IPS-NIHi11 (cell line): Measurements from ENCODE around the gene FPR2.
"Not testable (repeated sequence)": the region's sequence is repeated elsewhere in the genome, so short reads cannot be mapped to it uniquely, and the experiment has no call there.

ENCODE experiments used
- DNase-seq: peaks from one replicate; pipeline ENCODE4 v3.0.0; 2012; ENCODE audit warnings: mixed read lengths, low spot score

FPR2 gene

DNA sequence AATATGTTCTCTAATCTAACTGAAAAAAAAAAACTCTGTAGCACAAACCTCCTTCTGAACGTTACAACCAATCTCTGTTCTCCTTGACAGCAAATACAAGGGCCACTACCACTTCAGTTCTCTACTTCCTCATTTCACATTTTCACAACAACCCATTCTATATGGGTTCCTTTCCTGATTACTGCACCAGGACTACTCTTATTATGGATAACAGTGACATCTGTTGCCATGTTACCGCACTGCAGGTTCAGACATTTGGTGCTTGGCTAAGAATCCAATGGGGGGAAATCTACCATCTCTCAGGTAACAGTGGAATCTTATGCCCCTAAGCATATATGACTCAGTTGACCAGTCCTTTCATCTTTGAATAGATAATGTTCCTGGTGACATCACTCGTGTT, 22.4 kb downstream of the FPR2 start:
- peak; percentile 18 for DNase-seq

DNA sequence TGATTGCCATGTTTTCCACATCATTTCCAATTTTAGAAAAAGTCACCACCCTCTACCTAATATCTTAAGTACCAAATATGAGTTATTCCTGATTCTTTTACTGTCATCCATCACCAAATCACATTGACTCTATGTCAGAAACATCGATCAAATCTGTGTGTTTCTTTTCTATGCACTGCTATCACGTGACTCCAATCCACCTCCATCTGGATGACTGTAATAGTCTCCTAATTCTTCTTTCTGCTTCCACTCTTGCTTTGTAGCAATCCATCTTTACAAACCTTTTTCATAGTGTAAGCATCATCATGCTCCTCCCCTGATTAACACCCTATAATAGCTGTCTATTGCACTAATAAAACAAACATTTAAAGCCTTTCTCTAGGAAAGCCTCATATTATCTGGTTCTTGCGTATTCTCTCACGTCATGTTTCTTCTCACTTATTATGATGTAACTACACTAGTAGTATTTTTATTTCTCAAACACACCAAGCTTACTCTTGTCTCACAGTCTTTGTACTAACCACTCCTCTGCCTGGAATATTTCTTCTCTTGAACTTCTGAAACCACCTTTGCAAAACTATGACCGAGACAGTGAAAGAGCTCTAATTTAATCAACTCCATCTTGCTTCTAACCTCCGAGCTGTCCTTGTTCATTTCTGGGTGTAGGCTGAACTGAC, 23.3 kb downstream of the FPR2 start:
- DNase-seq, result no peak

DNA sequence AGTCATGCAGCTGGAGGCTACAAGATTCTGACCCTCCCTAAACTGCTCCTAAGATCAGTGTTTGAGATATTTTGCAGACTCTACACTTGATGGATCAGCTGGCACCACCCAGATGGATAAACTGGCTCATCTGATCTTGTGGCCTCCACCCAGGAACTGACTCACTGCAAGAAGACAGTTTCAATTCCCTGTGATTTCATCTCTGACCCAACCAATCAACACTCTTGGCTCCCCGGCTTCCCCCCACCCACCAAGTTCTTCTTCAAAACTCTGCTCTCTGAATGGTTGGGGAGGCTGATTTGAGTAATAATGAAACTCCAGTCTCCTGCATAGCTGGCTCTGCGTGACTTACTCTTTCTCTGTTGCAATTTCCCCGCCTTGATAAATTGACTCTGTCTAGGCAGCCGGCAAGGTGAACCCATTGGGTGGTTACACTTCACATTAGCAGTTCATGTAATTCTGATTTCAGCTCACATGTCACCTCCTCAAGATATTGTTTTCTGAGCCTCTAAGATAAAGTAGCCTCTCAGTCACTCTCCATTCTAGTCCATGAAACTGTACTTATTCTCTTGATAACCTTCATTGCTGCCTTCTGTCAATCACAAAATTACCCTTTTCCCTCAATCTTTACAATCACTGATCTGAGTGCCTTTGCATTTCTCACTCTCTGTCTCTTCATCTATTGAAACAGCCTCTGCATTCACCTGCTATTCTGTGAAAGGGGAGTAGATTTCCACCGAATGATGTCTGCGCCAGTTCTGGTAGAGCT, 24.1 kb downstream of the FPR2 start:
- DNase-seq, result no peak

DNA sequence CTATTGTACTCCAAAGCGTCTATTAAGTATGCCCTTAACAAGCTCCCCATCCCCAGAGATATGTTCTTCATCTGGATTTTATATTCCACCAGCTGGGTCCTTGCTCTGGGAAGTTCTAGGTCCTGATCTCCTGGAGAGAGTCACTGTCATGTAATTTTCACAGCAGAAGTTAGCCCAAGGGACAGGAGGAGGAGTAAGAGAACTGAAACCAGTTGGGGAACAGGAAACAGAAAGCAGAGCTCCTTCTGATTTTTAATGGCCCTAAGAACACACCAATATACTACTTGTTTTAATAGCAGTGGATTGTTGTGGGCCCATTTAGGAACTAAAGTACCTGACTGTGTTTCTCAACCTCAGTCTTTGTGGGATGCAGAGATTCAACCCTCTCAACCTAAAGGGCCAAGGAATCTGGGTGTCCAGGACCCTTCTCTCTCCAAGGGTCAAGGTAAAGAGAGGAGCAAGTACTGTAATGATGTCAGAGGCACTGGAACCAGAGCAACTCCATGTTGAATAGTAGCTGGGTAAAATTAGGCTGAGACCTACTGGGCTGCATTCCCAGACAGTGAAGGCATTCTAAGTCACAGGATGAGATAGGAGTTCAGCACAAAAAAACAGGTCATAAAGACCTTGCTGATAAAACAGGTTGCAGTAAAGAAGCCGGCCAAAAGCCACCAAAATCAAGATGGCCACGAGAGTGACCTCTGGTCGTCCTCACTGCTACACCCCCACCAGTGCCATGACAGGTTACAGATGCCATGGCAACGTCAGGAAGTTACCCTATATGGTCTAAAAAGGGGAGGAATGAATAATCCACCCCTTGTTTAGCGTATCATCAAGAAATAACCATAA, 25.9 kb downstream of the FPR2 start:
- DNase-seq, result no peak

DNA sequence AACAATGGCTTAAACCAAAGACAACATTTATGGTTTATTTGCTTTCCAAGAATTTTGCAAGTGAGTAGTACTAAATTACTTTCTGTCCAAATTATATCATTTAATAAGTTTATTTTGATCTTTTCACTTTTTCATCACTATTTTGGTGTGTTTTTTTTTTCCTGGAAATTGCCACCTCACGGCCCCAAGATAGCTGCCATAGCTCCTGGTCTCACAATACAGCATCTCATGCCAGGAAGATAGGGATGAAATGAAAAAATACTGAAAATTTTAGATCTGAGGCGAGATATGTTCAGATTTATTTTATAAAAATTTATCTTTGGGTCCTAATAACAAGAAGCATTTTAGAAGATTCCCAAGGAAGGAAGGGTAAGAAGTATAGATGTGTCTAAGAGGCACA, 27.0 kb downstream of the FPR2 start:
- no peak for DNase-seq

DNA sequence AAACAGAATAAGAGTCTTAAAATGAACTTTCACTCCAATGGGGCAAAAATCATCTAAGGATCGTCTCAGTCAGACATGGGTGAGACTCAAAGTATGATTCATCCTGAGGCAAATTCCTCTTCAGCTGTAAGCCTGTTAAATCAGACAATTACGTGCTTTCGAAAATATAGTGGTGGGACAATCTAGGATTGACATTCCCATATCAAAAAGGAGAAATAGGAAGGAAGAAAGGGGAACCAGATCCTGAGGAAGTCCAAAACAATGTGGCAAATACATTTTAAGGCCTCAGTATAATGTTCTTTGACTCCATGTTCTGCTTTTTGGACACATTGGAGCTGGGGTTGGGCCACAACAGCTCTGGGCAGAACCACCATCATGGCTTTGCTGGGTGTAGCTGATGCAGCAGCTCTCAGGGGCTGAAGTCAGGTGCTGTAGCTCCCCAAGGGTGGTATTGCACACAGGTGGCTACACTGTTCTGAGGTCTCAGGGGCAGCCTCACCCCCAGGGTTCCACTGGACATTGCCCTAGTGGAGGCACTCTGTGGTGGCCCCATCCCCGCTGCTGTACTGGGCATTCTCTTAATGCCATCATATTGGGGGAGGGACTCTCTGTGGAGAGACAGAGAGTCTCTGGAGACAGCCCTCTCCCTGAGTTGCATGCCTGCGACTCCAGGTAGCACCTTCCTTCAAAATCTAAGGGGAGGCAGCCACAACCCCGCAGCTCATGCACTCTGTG, 28.2 kb downstream of the FPR2 start:
- no peak for DNase-seq

DNA sequence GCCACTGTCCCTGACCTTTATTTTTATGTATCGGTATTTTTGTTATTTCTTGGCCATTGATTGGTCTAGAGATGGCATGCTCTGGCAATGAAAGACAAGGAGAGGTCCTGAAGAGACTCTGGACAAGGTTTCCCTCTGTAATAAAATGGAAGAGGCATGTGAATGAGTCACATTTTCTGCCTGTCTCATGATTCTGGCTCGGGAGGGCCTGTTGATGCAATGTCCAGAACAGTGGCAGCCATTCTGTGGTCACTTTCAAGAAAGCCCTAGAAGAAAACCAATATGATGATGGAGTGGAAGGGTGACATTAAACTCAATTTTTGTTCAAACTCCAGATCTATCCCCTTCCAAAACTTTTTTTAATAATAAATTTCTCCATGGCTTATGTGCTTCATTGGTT, 32.0 kb downstream of the FPR2 start:
- no peak for DNase-seq

DNA sequence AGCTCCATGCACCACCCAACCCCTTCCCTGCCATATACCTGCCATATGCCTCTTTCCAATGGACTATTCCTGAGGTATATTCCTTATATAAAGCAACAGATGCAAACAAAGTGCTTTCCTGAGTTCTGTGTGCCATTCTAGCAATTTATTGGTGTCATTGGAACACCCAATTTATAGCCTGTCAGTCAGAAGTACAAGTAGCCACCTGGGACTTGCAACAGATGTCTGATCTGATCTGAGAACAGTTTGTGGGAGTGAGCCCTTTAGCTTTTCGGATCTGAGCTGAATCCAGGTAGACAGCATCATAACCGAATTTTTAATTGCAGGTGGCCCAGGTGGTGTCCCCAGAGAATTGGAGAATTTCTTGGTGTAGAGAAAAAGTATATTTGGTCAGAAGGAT, 33.0 kb downstream of the FPR2 start:
- DNase-seq, result no peak

DNA sequence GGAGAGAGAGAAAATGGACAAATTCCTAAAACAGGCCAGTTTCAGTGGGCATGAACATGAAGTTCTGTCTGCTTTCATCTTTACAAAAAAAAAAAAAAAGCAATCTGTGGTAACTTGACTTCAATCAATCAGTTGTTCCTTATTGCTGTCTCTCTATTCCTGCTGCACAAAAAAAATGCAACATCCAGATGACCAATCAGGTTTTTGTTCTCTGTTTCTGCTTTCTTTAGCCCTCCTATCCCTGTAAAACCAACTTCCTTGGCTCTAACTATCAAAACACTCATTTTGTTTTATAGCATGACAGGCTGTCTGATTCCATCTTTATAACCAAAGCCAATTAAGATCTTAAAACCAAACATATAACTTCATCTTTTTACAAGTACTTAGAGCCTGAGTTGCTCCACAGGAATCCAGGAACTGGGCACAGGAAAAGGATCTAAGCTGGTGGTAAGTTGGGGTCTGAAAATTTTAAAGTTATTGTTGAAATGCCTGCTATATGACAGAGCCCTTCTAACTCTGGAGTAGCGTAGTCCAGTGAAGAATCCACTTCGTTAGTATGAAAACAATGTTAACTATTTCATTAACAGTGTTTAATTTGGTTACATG, 34.0 kb downstream of the FPR2 start, which contains the start of gene FPR3:
TSS of gene FPR3 (plus strand) at position 273 of the 606 bp plus-strand sequence. CDS start 28,592 bp downstream, outside the sequence.
- no peak for DNase-seq

DNA sequence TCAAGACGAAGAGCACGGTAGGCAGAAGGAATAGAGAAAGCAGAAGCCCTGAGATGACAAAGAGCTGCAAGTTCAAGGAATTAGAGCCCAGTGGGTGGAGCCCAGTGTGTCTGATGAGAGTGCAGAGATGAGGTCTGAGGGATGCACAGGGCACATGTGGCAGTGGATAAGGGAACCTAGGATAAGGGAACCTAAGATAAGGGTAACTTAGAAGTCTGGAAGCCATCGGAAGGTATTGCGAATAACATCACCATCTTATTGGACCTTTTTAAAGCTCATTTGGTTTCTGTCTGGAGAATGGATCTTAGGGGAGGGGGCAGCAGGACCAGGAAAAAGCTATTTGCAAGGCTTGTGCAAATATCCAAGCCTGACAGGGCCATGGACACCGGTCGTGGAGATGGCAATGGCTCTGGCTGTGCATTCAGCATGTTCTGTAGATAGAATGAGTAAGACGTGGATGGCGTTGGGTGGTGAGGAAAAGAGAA, 35.3 kb downstream of the FPR2 start:
- DNase-seq, result no peak

DNA sequence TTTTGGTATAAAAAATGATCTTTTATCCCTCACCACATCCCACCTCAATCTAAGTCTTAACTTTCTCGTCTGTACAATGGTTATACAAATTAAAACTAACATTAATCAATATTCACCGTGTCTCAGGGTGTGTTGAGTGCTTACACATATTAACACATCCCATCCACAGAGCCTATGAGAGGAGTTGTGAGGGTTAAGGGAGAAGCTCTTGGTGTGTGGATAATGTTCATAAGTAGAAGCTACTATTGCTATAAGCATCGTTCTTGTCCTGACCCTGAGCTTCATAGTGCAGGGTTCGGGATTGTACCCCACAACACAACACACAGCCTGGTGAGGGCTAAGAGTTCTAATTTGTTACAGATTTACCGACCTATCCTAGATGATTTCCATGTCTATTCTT, 36.5 kb downstream of the FPR2 start:
- DNase-seq, result no peak

DNA sequence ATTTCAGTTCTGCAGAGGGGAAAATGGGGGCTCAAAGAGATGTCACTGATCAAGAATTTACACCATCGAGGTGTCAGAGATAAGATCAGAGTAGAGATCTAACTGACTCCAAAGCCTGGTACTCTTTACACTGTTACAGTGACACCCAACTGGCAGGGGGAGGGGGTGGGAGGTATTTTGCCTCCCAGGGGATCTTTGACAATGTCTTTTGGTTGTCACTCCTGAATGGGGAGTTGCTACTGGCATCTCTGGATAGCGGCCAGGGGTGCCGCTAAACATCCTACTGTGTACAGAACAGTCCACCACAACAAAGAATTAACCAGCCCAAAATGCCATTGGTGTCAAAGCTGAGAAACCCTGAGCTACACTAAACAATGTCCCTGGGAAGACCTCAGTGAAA, 37.1 kb downstream of the FPR2 start:
- DNase-seq, result no peak

DNA sequence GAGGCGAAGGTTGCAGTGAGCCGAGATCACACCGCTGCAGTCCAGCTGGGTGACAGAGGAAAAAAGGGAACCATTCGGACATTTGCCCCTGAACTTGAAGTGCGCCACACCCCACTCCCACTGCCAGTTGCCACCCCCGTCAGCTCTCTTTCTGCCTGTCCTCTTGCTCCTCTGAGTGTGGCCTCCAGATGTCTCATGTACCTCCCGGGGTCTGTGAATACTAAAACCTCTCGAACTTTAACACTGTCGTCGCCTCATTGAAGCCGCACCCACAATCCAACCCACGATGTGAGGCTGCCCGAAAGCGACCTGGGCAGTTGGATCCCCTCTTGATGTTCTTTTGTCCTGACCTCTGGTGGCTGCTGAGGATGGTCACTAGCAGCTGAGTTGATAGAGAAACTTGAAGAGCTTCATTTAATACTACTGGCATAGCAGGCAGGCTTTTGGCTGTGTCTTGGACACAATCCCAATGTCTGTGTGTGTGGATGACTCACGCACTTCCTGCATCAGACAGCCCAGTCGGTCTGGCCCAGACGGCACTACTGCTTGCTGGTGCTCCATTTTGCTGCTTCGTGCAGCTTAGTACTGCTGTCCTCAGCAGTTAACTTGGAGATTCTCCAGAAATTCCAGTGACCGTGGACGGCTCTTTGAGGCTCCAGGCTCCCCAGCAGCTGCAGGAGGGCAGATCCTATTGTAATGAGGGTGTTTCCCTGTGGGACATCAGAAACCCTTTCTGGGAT, 38.2 kb downstream of the FPR2 start:
- peak; percentile 14 for DNase-seq

DNA sequence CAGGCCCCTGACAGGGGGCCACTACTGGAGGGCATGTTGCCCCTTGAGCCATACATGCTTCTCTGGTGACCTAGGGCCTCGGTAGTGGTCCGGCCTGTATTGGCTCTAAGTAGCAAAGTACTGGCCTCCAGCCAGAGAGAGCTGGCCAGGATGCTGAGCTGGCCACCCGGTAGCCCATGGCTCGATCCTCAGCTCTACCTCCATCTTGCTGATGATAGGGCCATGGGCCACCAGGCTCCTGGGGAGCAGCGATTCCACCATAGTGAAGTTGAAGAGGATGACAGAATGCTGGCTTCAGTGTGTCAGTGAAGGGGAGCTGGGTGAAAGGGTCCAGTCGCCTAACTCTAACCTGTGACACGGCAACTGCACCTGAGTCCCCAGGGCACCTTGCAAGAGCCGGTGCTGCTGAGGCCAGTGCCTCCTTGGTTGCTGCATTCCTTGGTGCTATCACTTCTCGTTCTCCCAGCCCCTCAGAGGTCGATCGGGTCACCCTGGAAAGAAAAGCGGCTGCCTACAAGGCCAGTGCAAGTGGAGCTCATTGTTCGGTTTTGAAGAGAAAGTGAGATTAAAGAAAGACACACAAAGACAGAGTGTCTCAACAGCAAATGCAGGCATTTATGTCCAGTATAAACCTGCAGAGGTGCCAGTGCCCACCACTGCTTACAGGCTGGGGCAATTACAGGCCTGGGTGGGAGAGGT, 38.9 kb downstream of the FPR2 start:
- DNase-seq, result no peak

DNA sequence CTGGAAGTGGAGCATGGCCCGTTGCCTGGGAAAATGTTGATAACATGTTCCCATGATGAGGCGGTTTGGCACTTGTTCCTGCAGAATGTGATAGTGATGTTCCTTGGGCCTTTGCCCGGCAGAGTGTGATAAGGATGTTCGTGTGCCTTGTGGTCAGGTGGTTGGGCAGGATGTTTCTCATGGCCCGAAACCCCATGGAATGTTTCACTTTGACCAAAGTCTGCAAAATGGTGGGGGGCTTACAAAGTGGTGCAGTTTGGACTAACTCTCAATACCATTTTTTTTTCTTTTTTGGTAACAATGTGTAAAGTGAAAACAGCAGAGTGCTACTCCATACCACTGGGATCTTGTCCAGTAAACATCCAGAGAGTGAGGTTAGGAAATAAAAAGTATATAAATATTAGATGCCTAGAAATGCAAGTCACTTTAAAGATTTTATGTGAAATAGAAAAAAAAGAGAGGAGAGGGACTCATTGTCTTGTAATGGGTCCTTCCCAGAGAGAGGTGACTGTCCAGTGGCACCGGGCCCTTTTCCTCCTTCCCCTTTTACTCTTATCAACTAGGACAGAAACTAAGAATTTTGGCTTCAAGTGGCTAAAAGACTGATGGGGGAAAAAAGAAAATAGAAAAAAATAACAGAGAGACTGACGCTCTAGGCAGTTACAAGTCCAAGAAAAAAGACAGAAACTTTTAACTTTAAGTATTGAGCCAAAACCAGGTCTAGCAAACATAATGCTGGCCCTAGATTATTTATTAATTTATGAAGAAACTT, 39.7 kb downstream of the FPR2 start:
- no peak for DNase-seq

DNA sequence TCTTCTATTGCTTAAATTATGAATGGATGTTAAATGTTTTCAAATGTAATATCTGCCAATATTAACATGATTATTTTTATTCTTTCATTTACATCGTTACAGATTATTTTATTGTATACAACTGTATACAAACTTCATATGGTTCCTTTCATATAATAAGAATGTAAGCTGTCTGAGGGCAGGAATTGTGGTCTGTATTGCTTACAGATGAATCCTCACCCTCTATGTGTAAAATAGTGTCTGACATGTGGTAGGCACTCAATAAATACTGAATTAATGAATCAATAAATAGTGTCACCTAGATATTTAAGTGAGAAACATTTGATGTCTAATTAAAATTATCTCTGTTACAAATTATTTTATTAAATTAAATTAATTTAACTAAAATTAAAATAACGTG, 41.8 kb downstream of the FPR2 start:
- no peak for DNase-seq

DNA sequence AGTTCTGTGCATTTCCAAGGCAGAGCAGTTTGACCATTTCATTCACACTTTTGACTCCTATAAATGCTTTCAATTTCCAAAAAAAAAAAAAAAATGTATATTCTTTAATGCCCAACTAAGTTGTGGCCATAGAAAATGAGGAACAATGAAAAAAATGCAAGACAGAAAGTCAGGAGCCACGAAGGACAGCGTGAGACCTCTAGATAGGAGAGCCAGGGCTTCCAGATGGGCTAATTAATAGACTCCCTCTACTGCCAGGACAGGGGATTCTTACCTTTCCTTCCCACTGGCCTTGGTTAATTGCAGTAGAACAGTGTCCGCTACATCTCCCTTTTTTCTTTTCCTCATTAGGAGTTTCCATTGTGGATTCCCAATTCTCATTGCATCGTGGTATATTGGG, 42.5 kb downstream of the FPR2 start:
- no peak for DNase-seq

DNA sequence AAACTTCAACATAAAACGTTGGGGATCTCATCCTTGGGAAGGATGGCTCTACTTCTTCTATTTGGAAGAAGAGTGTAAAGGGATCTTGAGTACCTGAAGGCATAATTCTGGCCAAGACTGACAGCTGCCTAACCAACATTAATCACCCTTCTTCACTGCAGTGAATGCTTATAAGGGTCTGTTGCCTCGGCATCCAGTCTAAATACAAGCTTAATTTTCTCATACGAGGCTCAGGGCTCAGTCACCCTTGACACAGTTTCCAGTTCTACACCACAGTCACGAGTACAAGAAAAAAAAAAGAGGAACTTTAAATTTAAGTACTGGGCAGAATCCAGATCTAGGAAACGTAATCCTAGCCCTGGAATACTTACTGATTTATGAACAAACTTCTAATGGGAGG, 43.0 kb downstream of the FPR2 start:
- no peak for DNase-seq

DNA sequence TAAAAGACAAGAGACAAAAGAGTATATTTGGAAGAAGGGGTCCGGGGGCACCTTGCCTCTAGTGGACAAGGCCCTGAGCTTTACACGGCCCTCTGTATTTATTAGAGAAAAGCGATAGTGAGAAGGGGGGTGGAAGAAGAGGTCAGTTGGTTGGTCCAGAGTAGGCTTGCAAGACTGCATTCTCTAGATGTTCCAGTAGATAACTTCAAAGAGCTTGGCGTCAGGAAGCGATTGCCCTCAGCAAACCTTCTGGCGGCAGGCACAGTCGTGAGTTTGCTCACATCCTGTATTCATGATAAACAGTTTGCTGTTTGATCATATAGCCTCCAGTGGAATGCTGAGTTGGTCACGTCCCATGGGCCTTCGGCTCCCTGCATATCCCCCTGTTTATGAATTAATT, 43.8 kb downstream of the FPR2 start:
- DNase-seq, result not testable (repeated sequence)
